Measurements from ENCODE around the gene LRBA.

DNA sequence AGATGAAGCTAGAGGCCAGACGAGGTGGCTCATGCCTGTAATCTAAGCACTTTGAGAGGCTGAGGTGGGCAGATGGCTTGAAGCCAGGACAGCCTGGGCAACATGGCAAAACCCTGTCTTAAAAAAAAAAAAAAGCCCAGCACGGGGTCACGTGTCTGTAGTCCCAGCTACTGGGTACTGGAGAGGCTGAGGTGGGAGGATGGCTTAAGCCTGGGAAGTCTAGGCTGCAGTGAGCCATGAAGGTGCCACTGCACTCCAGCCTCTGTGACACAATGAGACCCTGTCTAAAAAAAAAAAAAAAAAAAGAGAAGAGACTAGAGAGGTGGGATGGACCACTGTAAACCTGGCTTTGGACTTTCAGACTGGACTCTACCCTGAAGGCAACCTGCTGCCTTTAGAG, 10.7 kb upstream of the LRBA start:
- TF ChIP-seq, protein P1, sequence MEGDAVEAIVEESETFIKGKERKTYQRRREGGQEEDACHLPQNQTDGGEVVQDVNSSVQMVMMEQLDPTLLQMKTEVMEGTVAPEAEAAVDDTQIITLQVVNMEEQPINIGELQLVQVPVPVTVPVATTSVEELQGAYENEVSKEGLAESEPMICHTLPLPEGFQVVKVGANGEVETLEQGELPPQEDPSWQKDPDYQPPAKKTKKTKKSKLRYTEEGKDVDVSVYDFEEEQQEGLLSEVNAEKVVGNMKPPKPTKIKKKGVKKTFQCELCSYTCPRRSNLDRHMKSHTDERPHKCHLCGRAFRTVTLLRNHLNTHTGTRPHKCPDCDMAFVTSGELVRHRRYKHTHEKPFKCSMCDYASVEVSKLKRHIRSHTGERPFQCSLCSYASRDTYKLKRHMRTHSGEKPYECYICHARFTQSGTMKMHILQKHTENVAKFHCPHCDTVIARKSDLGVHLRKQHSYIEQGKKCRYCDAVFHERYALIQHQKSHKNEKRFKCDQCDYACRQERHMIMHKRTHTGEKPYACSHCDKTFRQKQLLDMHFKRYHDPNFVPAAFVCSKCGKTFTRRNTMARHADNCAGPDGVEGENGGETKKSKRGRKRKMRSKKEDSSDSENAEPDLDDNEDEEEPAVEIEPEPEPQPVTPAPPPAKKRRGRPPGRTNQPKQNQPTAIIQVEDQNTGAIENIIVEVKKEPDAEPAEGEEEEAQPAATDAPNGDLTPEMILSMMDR (IDR thresholded peaks at IDR 0.05): no peak
- TF ChIP-seq POLR2A (IDR thresholded peaks at IDR 0.05): no peak

Measured in testis (tissue), 2 donors.